Stimulated activated CD4-positive, alpha-beta T cell treated with anti-CD3 and anti-CD28 coated beads, Interleukin-12 subunit alpha, Interleukin-12 subunit beta, amount 100 ng/mL, for 4 hours (primary cell): ENCODE data around the gene TIMM17B.
A peak's percentile ranks its signal among the peaks of the same experiment; 100 is the strongest.
"Not testable (repeated sequence)": the region's sequence is repeated elsewhere in the genome, so short reads cannot be mapped to it uniquely, and the experiment has no call there.

Experiments used
- DNase-seq: peaks from one replicate; pipeline ENCODE4 v3.0.0-alpha.2; 2020

TIMM17B gene

GRCh38 chrX:48893556-48894348 lies 3.8 kb downstream of the TIMM17B start:
- DNase-seq: no peak

GRCh38 chrX:48892896-48893295 lies 4.7 kb downstream of the TIMM17B start:
- DNase-seq: no peak

- DNase-seq: peak; percentile 64
Measured at GRCh38 chrX:48891402-48892288, 5.9 kb downstream of the TIMM17B start.

GRCh38 chrX:48890934-48891401 lies 6.6 kb downstream of the TIMM17B start:
- peak; percentile 20 for DNase-seq

- no peak for DNase-seq
Measured at GRCh38 chrX:48890296-48890925, 7.2 kb downstream of the TIMM17B start.

GRCh38 chrX:48886586-48886985 lies 11.0 kb downstream of the TIMM17B start:
- DNase-seq: not testable (repeated sequence)

- DNase-seq: no peak
Measured at GRCh38 chrX:48883729-48884128, 13.8 kb downstream of the TIMM17B start.

- DNase-seq: not testable (repeated sequence)
Measured at GRCh38 chrX:48876944-48877343, 20.6 kb downstream of the TIMM17B start.

GRCh38 chrX:48872017-48872416 lies 25.6 kb downstream of the TIMM17B start:
- not testable (repeated sequence) for DNase-seq

GRCh38 chrX:48864210-48864609 lies 33.4 kb downstream of the TIMM17B start:
- DNase-seq: no peak

GRCh38 chrX:48854898-48855297 lies 42.7 kb downstream of the TIMM17B start:
- no peak for DNase-seq

GRCh38 chrX:48854121-48854804 lies 43.3 kb downstream of the TIMM17B start:
- DNase-seq: not testable (repeated sequence)

- not testable (repeated sequence) for DNase-seq
Measured at GRCh38 chrX:48853494-48853893, 44.1 kb downstream of the TIMM17B start.

GRCh38 chrX:48852857-48853256 lies 44.7 kb downstream of the TIMM17B start:
- no peak for DNase-seq

- DNase-seq: no peak
Measured at GRCh38 chrX:48848847-48849246, 48.7 kb downstream of the TIMM17B start.
